Measurements from ENCODE around the gene FRY. TPM values are rescaled to one million over a fixed set of nuclear protein-coding genes. Genes with fewer than 3 reads are reported as not detected.

Gene FRY
- total and polyA plus RNA-seq, 10 of the 15 experiments (the other 5 are each of a cell fraction or from before 2014, with no cell fraction given) = 0.18 to 1.4 (median 0.30) TPM

DNA sequence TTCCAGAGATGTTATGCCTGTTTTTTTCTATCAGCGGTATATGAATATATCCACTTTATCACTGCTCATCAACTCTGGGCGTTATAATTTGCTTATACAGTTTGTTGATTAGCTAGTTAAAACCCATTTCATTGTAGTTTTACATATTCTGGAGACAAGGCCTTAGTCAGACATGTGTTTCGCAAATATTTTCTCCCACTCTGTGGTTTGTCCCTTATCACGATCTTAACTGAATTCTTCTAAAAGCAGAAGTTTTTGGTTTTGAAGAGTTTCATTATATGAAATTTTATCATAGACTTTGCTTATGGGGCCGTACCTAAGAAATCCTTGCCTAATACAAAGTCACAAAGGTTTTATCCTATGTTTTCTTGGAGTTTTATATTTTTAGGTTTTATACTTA is 84.6 kb downstream of the FRY start:
- Histone ChIP-seq H3K79me2 (ENCODE audit: control insufficient read depth, insufficient read depth, low read length) (no peaks in the 10 kb centered on the region), H3K9ac (ENCODE audit: control insufficient read depth, insufficient read depth, low read length) (no peak overlapping the region), H3K4me1 (ENCODE audit: control insufficient read depth, insufficient read depth, low read length) (no peaks in the 10 kb centered on the region; the same call in 1 of the 2 replicates), H3K4me3 (no peak overlapping the region), H3K4me2 (ENCODE audit: control insufficient read depth, insufficient read depth) (no peak overlapping the region), H4K20me1 (ENCODE audit: control insufficient read depth, insufficient read depth) (no peaks in the 10 kb centered on the region), H3K36me3 (ENCODE audit: control insufficient read depth in 2 of 2, insufficient read depth in 2 of 2, low read length in 1 of 2) (no peaks in the 10 kb centered on the region), H2AFZ (ENCODE audit: control insufficient read depth, low read depth, low read length) (no peak overlapping the region), H3K27me3 (replicated peaks in 1 of 2; ENCODE audit: control insufficient read depth in 2 of 2, insufficient read depth in 2 of 2, low read length in 1 of 2) (no peaks in the 10 kb centered on the region), H3K27ac (ENCODE audit: control insufficient read depth, insufficient read depth) (no peak overlapping the region), H3K9me3 (replicated peaks; ENCODE audit: control insufficient read depth, insufficient read depth, low read length) (no peaks in the 10 kb centered on the region)
- RAD21 ChIA-PET (ENCODE audit: unreplicated experiment) = no interaction called here
- BruUV-seq (replicated peaks) = no TSS peak
- in situ Hi-C loops (cut with MboI) (no loop called here), intact Hi-C loops (cut with micrococcal nuclease; ENCODE audit: unreplicated experiment) (no loop called here)
- TF ChIP-seq FOXM1 (IDR thresholded peaks at IDR 0.05; ENCODE audit: low read depth, low read length) (peak; percentile 67; the same call in 1 of the 2 replicates), ZBTB4 (CRISPR knock-in tag; IDR thresholded peaks at IDR 0.05) (no peak), CREM (IDR thresholded peaks at IDR 0.05; ENCODE audit: low read depth) (0 out of 2 replicates have a peak, but pooled peaks have one; percentile 16), BCLAF1 (IDR thresholded peaks at IDR 0.05) (no peak), NFIC (IDR thresholded peaks at IDR 0.05; ENCODE audit: low read depth, low read length) (peak; percentile 64), ZZZ3 (IDR thresholded peaks at IDR 0.05; ENCODE audit: control insufficient read depth, insufficient read length, low read depth) (no peak), ATF2 (IDR thresholded peaks at IDR 0.05; ENCODE audit: low read length) (0 out of 2 replicates have a peak, but pooled peaks have one; percentile 27), RUNX3 (IDR thresholded peaks at IDR 0.05; ENCODE audit: low read length) (peak; percentile 85)
- TF ChIP-seq, protein P1, sequence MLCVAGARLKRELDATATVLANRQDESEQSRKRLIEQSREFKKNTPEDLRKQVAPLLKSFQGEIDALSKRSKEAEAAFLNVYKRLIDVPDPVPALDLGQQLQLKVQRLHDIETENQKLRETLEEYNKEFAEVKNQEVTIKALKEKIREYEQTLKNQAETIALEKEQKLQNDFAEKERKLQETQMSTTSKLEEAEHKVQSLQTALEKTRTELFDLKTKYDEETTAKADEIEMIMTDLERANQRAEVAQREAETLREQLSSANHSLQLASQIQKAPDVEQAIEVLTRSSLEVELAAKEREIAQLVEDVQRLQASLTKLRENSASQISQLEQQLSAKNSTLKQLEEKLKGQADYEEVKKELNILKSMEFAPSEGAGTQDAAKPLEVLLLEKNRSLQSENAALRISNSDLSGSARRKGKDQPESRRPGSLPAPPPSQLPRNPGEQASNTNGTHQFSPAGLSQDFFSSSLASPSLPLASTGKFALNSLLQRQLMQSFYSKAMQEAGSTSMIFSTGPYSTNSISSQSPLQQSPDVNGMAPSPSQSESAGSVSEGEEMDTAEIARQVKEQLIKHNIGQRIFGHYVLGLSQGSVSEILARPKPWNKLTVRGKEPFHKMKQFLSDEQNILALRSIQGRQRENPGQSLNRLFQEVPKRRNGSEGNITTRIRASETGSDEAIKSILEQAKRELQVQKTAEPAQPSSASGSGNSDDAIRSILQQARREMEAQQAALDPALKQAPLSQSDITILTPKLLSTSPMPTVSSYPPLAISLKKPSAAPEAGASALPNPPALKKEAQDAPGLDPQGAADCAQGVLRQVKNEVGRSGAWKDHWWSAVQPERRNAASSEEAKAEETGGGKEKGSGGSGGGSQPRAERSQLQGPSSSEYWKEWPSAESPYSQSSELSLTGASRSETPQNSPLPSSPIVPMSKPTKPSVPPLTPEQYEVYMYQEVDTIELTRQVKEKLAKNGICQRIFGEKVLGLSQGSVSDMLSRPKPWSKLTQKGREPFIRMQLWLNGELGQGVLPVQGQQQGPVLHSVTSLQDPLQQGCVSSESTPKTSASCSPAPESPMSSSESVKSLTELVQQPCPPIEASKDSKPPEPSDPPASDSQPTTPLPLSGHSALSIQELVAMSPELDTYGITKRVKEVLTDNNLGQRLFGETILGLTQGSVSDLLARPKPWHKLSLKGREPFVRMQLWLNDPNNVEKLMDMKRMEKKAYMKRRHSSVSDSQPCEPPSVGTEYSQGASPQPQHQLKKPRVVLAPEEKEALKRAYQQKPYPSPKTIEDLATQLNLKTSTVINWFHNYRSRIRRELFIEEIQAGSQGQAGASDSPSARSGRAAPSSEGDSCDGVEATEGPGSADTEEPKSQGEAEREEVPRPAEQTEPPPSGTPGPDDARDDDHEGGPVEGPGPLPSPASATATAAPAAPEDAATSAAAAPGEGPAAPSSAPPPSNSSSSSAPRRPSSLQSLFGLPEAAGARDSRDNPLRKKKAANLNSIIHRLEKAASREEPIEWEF (IDR thresholded peaks at IDR 0.05; ENCODE audit: insufficient replicate concordance, low read depth, low read length) = no peak
- POLR2A ChIA-PET = no interaction called here
- SMC1A ChIA-PET (ENCODE audit: uncharacterized antibody, unreplicated experiment) = no interaction called here
- WGBS (ENCODE audit: insufficient coverage, insufficient replicate concordance, low lambda C conversion rate, missing lambda C conversion rate) = 31% methylated on average over 5 of the region's 5 CpGs
- no peak for DNase-seq (ENCODE audit: low read depth, low spot score)
- no peak for FAIRE-seq
- CTCF ChIA-PET = no interaction called here
- no peak for ATAC-seq
